ENCODE data around the gene HOXA1.
A peak's percentile ranks its signal among the peaks of the same experiment; 100 is the strongest.
"Not testable (repeated sequence)": the region's sequence is repeated elsewhere in the genome, so short reads cannot be mapped to it uniquely, and the experiment has no call there.

The HOXA1 gene

GRCh38 chr7:27088002-27088922 is 7.5 kb downstream of the HOXA1 start:
- DNase-seq, result no peak

- DNase-seq, result no peak
Measured at GRCh38 chr7:27083646-27084045, 12.2 kb downstream of the HOXA1 start.

GRCh38 chr7:27082171-27082570 is 13.6 kb downstream of the HOXA1 start:
- no peak for DNase-seq

- DNase-seq, result no peak
Measured at GRCh38 chr7:27080844-27081436, 14.9 kb downstream of the HOXA1 start.

GRCh38 chr7:27079234-27079975 is 16.4 kb downstream of the HOXA1 start:
- no peak for DNase-seq

- DNase-seq, result no peak
Measured at GRCh38 chr7:27078616-27079233, 17.1 kb downstream of the HOXA1 start.

GRCh38 chr7:27073076-27073475 is 22.7 kb downstream of the HOXA1 start:
- DNase-seq, result peak; percentile 63

- DNase-seq, result no peak
Measured at GRCh38 chr7:27071622-27072390, 24.0 kb downstream of the HOXA1 start.

GRCh38 chr7:27068259-27068658 is 27.5 kb downstream of the HOXA1 start:
- DNase-seq, result no peak

GRCh38 chr7:27066148-27066547 is 29.7 kb downstream of the HOXA1 start:
- no peak for DNase-seq

GRCh38 chr7:27065709-27066108 is 30.1 kb downstream of the HOXA1 start:
- no peak for DNase-seq

- no peak for DNase-seq
Measured at GRCh38 chr7:27064661-27065060, 31.1 kb downstream of the HOXA1 start.

GRCh38 chr7:27064159-27064558 is 31.6 kb downstream of the HOXA1 start:
- no peak for DNase-seq

GRCh38 chr7:27062946-27063345 is 32.9 kb downstream of the HOXA1 start:
- no peak for DNase-seq

GRCh38 chr7:27053153-27053552 is 42.6 kb downstream of the HOXA1 start:
- DNase-seq, result no peak

- no peak for DNase-seq
Measured at GRCh38 chr7:27051451-27051850, 44.3 kb downstream of the HOXA1 start.

GRCh38 chr7:27048438-27048837 is 47.4 kb downstream of the HOXA1 start:
- DNase-seq, result no peak

GRCh38 chr7:27046854-27047549 is 48.8 kb downstream of the HOXA1 start:
- DNase-seq, result no peak

GRCh38 chr7:27045972-27046371 is 49.8 kb downstream of the HOXA1 start:
- not testable (repeated sequence) for DNase-seq

GRCh38 chr7:27045066-27045465 is 50.7 kb downstream of the HOXA1 start:
- not testable (repeated sequence) for DNase-seq
